NB4 (cell line): ENCODE measurements around the gene GRIK3.

Experiments
- CTCF ChIP-seq: IDR thresholded peaks from one replicate; pipeline ENCODE4 v1.5.1; 2012; ENCODE audit warnings: low read depth, low read length
- TF ChIP-seq, protein P1 (sequence below): IDR thresholded peaks from 2 replicates; pipeline ENCODE4 v1.6.1; 2011; ENCODE audit warnings: low read depth, low read length

GRCh38 chr1:36871146-36871971, 163.0 kb downstream of the GRIK3 start:
- no peak for TF ChIP-seq CTCF
- TF ChIP-seq, protein P1, sequence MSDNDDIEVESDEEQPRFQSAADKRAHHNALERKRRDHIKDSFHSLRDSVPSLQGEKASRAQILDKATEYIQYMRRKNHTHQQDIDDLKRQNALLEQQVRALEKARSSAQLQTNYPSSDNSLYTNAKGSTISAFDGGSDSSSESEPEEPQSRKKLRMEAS = no peak
